K562 (cell line): ENCODE data around the gene IFT22. TPM values are rescaled to one million over a fixed set of nuclear protein-coding genes. Genes with fewer than 3 reads are reported as not detected.

Experiments
- ATAC-seq: fragments of 200-7000 bp; cut with Tn5 transposase; 3 replicates; pipeline ENCODE4 v1.9.1; 2020; ENCODE audit warnings: moderate library complexity
- BruUV-seq: library from RNA; stranded (reverse); fragments of 400-500 nt; replicated peaks from 2 replicates; lab custom pipeline; 2021; lab: Mats Ljungman, UMichigan
- CTCF ChIA-PET: fragments of 300-600 bp; formaldehyde crosslinking; extraction: SDS; loops from one replicate; lab custom pipeline; 2021; ENCODE audit warnings: low intra/inter-chr PET ratio; lab: Yijun Ruan, JAX
- POLR2A ChIA-PET: fragments of 300-600, 350-650 bp; sonication (Branson Sonifier 250); formaldehyde crosslinking; extraction: SDS; loops from one replicate; lab custom pipeline; 2021; ENCODE audit warnings: antibody characterized with exemption, inconsistent platforms; lab: Yijun Ruan, JAX
- DNase-seq, 4 experiments: peaks; one replicate each; pipeline versions ENCODE4 v3.0.0 to v3.0.0-alpha.2; 2011 to 2018; ENCODE audit warnings: low spot score in 3 of 4, mixed read lengths in 3 of 4; ENCODE audit errors: extremely low read depth in 1 of 4
- FAIRE-seq: peaks from 2 replicates; lab custom pipeline; 2011; peaks lifted over from hg19 to GRCh38; lab: Jason Lieb, UNC
- H2AFZ ChIP-seq: 2 replicates; pipeline ENCODE4 v1.6.0; 2011; ENCODE audit warnings: low read depth, low read length, control low read depth, inconsistent platforms
- H3K27ac ChIP-seq: fragments of 200-600 bp; 3 replicates; pipeline ENCODE4 v1.8.0; 2011; ENCODE audit warnings: low read depth, mild to moderate bottlenecking, control low read depth, inconsistent platforms, low read length, moderate library complexity, mixed read lengths; ENCODE audit errors: extremely low read depth
- H3K27me3 ChIP-seq, 2 experiments: fragments of 300-600 bp in 1 of 2; 2 replicates in 1 of 2; 3 replicates in 1 of 2; pipeline versions ENCODE4 v1.6.0 to v1.8.0; 2011; ENCODE audit warnings: inconsistent platforms in 2 of 2, low read length in 2 of 2, mild to moderate bottlenecking in 1 of 2, mixed read lengths in 1 of 2, moderate library complexity in 1 of 2; ENCODE audit not compliant: control insufficient read depth in 2 of 2, insufficient read depth in 2 of 2
- H3K36me3 ChIP-seq: fragments of 300-600 bp; 3 replicates; pipeline ENCODE4 v1.8.0; 2011; ENCODE audit warnings: mild to moderate bottlenecking, low read length, inconsistent platforms; ENCODE audit not compliant: control insufficient read depth, insufficient read depth
- H3K4me1 ChIP-seq, 2 experiments: fragments of 200-600 bp in 1 of 2; replicated peaks in 1 of 2; 2 replicates in 1 of 2; 3 replicates in 1 of 2; pipeline versions ENCODE4 v1.5.1 to v1.8.0; 2011; ENCODE audit warnings: inconsistent platforms in 2 of 2, low read length in 2 of 2, mild to moderate bottlenecking in 1 of 2, mixed read lengths in 1 of 2, moderate library complexity in 1 of 2; ENCODE audit not compliant: control insufficient read depth in 2 of 2, insufficient read depth in 2 of 2
- H3K4me2 ChIP-seq: 2 replicates; pipeline ENCODE4 v1.6.1; 2011; ENCODE audit warnings: low read length, control low read depth, inconsistent platforms, mixed read lengths; ENCODE audit not compliant: insufficient read depth
- H3K4me3 ChIP-seq: fragments of 200-600 bp; sonication (generic), shearing (Covaris generic); 2 replicates; pipeline ENCODE4 v1.5.1; 2016; ENCODE audit warnings: control low read depth, inconsistent platforms
- H3K79me2 ChIP-seq: fragments of 200-600 bp; 3 replicates; pipeline ENCODE4 v1.8.0; 2011; ENCODE audit warnings: low read length, inconsistent platforms; ENCODE audit not compliant: control insufficient read depth, insufficient read depth
- H3K9ac ChIP-seq, 2 experiments: 2 replicates each; pipeline versions ENCODE4 v1.6.0 to v1.6.1; 2011; ENCODE audit warnings: low read depth in 2 of 2, low read length in 2 of 2, control low read depth in 1 of 2, inconsistent platforms in 1 of 2, mild to moderate bottlenecking in 1 of 2, mixed read lengths in 1 of 2; ENCODE audit not compliant: insufficient read depth in 1 of 2
- H3K9me1 ChIP-seq: one replicate; pipeline ENCODE4 v1.6.0; 2011; ENCODE audit warnings: inconsistent platforms, mild to moderate bottlenecking, low read length, moderate library complexity; ENCODE audit not compliant: control insufficient read depth, insufficient read depth
- H3K9me3 ChIP-seq: replicated peaks from 2 replicates; pipeline ENCODE4 v1.5.1; 2011; ENCODE audit warnings: low read depth, low read length, inconsistent platforms; ENCODE audit not compliant: control insufficient read depth, insufficient read depth
- H4K20me1 ChIP-seq: replicated peaks from 2 replicates; pipeline ENCODE4 v1.6.1; 2011; ENCODE audit warnings: low read length, inconsistent platforms, mixed read lengths; ENCODE audit not compliant: control insufficient read depth, insufficient read depth
- ZNF121 ChIP-seq: sonication (generic); formaldehyde crosslinking; conservative IDR thresholded peaks from 2 replicates; pipeline ENCODE4 v1.8.0; 2022; ENCODE audit warnings: missing genetic modification reagents
- ZNF609 ChIP-seq: sonication (generic); formaldehyde crosslinking; IDR thresholded peaks from 2 replicates; pipeline ENCODE4 v1.8.1; 2023; ENCODE audit warnings: missing genetic modification reagents, mild to moderate bottlenecking, borderline replicate concordance
- ZSCAN29 ChIP-seq: fragments of 450-650 bp; IDR thresholded peaks from 2 replicates; pipeline ENCODE4 v1.6.1; 2017
- WGBS: fragments of 100-300 bp; shearing (Covaris generic); methylation state at CpG from one replicate; pipeline ENCODE4 v1.1.6; 2016; ENCODE audit warnings: low coverage, mixed read lengths; ENCODE audit not compliant: insufficient coverage; ENCODE audit errors: missing lambda C conversion rate; 5-methylcytosine and 5-hydroxymethylcytosine counted together
- in situ Hi-C: fragments of 300-500 bp; cut with MboI; formaldehyde crosslinking; loops from 4 replicates; pipeline ENCODE4 v1.15.0; 2018; ENCODE audit warnings: inconsistent platforms, mixed read lengths
- intact Hi-C: fragments of 100-400 bp; cut with micrococcal nuclease; formaldehyde crosslinking; loops from 2 replicates; pipeline ENCODE4 v1.14.2; 2022
- polyA plus RNA-seq, 8 experiments: library from polyadenylated mRNA; depleted of rRNA in 4 of 8; stranded (reverse) in 5 of 8; unstranded in 3 of 8; fragments of >200 nt; fragmentation: Nextera tagmentation in 2 of 8; fragmentation: Illumina TruSeq in 1 of 8; extraction: Ambion mirVana in 2 of 8; extraction: Trizol in 1 of 8; gene quantifications; 2 replicates each; pipeline versions ENCODE4 v1.2.1 to v1.2.3, GENCODE V29; 2011 to 2014; ENCODE audit warnings: inconsistent platforms in 1 of 8, missing spikeins in 1 of 8
- total RNA-seq, 7 experiments: library from RNA; depleted of rRNA in 6 of 7; stranded (reverse); fragments of >200 nt in 6 of 7; fragmentation: Illumina TruSeq in 2 of 7; extraction: Trizol in 2 of 7; gene quantifications; 2 replicates each; pipeline versions ENCODE4 v1.2.1 to v1.2.3, GENCODE V29; 2011 to 2021; ENCODE audit warnings: low replicate concordance in 1 of 7

Gene IFT22
- total and polyA plus RNA-seq, 9 of the 15 experiments (the other 6 are each of a cell fraction or from before 2014, with no cell fraction given): 6.3 to 18.2 (median 7.7) TPM

GRCh38 chr7:101278461-101279292, 42.9 kb downstream of the IFT22 start:
- DNase-seq: no peak
- peak overlapping the region in 1 of 2 experiments; percentile 33; a peak in 1 of 4 replicates for H3K9ac ChIP-seq
- intact Hi-C loops (no loop called here), in situ Hi-C loops (loop anchor here (5.0 to 25.0 kb wide), 2 partner anchors 131 to 366 kb away; no protein-coding TSS in a partner anchor)
- no TSS peak for BruUV-seq
- peaks cover 29 to 57% of the 10 kb centered on the region in 2 experiments for H3K27me3 ChIP-seq
- no peak for FAIRE-seq
- ChIA-PET CTCF (no interaction called here), POLR2A (interaction anchor here (1.0 to 1.1 kb wide), 2 partner anchors 14 to 138 kb away, joined by 3 to 4 read pairs; no protein-coding TSS in a partner anchor)
- H3K4me2 ChIP-seq: no peak overlapping the region
- H3K27ac ChIP-seq: no peak overlapping the region
- H4K20me1 ChIP-seq: no peaks in the 10 kb centered on the region; the same call in 1 of the 2 replicates
- H3K9me1 ChIP-seq: no peaks in the 10 kb centered on the region
- H3K36me3 ChIP-seq: no peaks in the 10 kb centered on the region
- H3K9me3 ChIP-seq: no peaks in the 10 kb centered on the region
- no peak for ATAC-seq
- H3K4me3 ChIP-seq: no peak overlapping the region
- 13% methylated on average over 24 of the region's 24 CpGs for WGBS
- H3K4me1 ChIP-seq: peaks cover 0 to 3% of the 10 kb centered on the region in 2 experiments; a peak in 1 of 5 replicates
- TF ChIP-seq ZSCAN29 (no peak), ZNF609 (no peak), ZNF121 (peak; percentile 53; the same call in 1 of the 2 replicates)
- H3K79me2 ChIP-seq: no peaks in the 10 kb centered on the region
- H2AFZ ChIP-seq: no peak overlapping the region
